Measurements from ENCODE around the gene HS2ST1. TPM values are rescaled to one million over a fixed set of nuclear protein-coding genes. Genes with fewer than 3 reads are reported as not detected.
A peak's percentile ranks its signal among the peaks of the same experiment; 100 is the strongest.

HS2ST1 gene
- polyA plus RNA-seq, 4 donors = 39.0 to 59.4 (median 53.5) TPM

DNA sequence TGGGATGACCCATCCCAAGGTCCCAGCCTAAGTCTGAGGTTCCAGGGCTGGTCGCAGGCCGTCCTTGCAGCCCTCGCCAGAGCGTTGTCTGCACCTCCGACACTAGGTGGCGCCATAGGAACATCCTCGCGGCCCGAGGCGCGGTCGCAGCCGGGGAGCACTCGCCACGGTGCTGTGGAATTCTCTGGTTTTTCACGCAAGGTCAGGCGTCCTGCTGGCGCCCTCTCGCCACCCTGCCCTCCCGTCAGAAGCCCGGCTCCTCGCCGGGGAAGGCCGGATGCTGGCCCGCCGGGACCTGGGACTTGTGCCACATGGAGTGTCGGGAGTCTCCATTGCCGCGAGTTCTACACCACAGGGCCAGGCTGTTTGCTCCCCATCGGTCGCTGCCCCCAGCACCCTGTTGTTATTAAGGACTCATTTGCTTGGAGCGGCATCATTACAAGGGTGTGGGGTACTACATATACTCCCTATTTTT lies 217.4 kb downstream of the HS2ST1 start:
- DNase-seq (ENCODE audit: low read depth in 4 of 4, low spot score in 3 of 4) = peak; percentile 78 to 86 (median 82)

DNA sequence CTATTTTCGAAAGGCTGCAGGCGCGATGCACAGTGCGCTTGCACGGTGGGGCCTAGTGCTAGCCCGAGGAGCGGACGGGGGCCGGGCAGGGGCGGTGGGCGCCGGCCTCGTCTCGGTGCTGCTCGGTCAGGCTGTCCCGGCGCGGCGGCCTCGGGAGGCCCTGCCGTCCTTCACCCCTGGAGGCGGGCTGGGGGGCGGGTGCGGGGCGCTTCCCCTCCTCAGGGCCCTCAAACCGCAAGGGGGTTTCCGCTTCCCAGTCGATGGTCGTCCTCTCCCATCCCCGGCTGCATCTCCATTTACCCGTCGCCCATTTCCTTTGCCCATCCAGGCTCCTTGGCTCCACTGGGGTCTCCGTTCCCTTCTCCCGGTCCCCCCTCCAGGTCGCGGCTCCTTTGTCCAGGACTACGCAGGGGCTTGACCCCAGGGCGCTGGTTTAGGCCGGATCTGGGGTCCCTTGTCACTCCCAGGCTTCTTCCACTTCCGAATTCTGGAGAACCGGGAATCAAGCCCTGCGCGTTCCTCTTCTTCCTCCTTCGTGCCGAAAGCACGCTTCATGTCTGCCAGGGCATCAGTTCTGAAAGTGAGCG lies 217.9 kb downstream of the HS2ST1 start:
- no peak for DNase-seq (ENCODE audit: low read depth in 4 of 4, low spot score in 3 of 4)

DNA sequence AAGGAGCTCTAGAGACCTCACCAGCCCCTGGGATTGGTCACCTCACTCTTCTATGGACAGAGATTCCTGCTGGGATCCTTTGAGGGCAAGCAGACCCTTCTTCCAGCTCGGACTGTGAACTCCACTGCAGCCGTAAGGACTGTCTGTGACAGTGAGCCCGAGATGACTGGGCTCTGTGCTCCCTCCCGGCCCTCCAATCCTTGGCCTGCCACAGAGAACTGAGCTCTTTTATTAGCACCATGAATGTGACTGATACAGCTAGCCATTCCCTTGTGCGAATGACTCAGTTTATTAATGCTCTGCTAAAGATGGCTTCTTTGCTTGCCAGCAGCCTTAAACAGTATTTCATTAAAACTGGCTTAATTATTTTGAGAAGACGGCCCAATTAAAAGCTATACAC lies 219.6 kb downstream of the HS2ST1 start:
- no peak for DNase-seq (ENCODE audit: low read depth in 4 of 4, low spot score in 3 of 4)

DNA sequence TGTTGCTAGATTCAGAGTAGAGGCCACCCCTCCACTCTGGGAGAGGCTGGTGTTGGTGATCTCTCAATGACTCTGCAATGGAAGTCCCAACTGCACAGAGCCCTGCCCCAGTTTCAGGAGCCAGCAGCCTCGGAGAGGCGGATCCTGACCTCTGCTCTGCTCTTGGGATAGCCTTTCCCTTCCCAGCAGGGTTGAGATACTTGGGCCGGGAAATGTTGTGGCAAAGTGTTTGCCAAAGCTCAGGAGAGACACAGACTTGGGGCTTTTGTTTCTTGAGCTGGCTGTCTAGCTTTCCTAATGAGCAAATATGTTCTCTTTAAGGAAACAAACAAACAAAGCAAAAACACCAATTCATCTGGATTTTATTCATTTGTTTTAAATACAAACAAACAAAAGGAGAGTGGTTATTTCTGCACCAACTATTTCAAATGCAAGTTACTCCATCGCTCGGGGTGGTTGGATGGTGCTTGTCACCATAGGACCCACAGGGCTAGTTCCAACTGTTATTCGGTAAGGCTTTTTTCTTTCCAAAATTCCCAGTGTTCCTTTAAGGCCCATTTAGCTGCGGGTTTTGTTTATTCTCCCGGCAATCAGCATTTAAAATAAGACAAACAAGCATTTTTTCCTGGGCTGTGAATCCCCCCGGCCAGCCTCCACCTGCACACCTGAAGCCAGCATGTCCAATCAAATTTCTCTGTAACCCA lies 220.3 kb downstream of the HS2ST1 start:
- no peak for DNase-seq (ENCODE audit: low read depth in 4 of 4, low spot score in 3 of 4)

DNA sequence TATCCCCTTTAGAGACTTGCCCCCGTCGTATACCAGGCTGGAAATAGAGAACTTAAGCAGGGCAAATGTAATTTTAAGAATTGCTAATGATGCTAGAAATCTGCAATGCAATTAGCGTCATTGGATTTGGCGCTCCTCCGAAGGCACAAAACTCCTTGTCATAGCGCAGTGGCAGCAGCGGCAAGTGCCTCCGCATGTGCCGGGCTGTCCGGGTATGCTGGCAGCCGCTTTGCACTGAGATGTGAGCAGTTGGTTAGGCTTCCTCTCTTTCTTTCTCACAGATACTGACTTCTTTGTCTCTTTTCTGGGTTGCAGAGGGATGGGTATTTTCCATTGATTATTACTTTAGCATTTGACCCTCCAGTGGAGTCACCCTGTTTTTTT lies 220.9 kb downstream of the HS2ST1 start:
- no peak for DNase-seq (ENCODE audit: low read depth in 4 of 4, low spot score in 3 of 4)

DNA sequence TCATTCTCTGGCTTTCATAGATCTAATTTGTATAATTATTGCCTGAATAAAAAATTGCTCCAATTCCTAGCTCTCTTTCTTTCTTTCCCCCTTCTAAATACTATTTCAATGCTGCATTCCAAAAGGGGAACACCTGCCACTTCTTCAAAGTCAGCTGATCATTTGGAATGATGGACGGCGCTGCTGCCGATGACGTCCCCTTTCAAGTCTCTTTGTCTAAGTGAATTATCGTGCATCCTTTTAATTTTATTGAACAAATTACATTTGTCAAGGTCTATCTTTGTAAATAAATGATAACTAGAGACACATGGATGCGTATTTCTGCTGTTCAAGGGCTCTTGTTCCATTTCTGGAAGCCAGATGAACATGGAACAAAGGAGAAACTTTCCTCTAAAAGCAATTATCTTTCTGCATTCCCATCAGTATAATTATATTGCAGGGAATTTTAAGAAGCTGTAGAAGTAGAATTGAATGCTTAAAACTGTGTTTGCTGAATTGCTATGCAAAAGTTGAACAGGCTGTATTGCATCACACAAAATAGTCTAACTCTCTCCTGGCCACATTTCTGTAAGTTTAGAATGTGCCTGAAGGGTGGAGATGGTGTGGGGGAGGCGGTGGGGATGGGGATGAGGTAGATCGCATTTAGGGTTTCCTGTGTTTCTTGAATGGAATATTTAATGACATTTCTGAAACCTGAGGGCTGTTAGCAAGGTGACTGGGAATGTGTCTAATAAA lies 222.3 kb downstream of the HS2ST1 start:
- DNase-seq (ENCODE audit: low read depth in 4 of 4, low spot score in 3 of 4) = no peak

DNA sequence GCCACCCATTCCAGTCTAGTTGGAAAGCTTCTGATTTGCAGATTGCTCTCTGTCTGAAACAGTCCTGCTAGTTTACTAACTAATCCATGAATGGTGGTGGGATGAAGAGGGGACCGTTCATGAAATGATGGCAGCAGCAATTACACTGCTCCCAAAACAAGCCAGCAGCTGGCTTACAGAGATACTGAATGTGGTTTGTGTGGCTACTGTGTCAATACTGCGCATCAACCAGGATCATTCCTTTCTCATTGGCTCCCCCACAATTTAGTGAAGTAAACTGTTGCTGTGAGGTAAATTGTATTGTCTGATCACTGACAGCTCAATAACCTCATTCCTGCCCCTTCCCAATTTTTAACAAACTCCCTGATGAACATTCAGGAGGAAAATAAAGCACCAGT lies 222.9 kb downstream of the HS2ST1 start:
- no peak for DNase-seq (ENCODE audit: low read depth in 4 of 4, low spot score in 3 of 4)

DNA sequence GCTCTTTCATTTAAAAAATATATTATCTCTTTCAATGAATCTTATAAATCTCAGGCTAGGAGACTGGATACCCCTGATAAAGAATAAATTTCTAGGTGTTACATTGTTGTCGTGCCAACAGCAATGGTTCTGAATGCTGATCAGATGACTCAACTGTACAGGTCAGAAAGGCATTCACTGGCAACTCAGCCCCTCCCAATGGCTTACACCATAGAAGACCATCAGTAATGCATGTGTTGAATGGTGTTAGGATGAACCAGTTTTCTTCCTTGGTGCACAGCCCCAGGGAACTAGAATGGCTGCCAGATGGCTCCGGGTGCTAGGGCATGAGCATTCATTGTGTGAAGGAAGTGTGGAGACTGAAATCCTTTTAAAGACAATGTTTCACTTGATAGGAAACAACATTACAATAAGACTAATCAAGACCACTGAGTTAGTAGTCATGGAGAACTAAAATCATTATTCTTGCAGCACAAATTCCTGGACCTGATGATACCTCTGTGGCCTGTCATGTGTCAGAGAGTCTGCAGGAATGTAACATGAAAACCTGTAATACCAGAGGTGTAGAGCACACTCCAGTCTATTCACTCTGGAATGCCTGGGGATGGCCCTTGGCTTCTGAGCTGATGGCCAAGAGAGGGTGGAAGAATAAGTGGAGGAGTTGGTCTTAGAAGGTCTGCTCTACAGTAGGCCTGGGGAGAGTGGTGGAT lies 226.6 kb downstream of the HS2ST1 start:
- no peak for DNase-seq (ENCODE audit: low read depth in 4 of 4, low spot score in 3 of 4)

DNA sequence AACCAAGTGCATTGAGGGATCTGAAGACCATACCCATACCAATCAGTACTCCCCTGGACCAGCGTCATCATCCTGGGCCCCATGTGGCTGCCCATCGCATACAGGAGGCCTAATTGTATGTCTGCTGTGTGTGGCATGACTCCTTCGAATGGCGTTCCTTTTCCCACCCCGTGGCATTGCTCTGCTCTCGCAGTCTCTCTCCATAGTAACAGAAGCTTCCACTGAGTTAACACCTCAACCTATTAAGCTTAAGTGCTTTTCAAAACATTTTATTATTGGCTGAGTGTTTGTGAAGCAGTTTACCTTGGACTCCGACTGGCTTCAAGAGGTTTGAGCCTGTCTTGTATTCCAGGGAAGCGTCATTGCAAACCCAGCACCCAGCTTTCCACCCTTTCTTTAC lies 227.1 kb downstream of the HS2ST1 start:
- DNase-seq (ENCODE audit: low read depth in 4 of 4, low spot score in 3 of 4) = no peak

DNA sequence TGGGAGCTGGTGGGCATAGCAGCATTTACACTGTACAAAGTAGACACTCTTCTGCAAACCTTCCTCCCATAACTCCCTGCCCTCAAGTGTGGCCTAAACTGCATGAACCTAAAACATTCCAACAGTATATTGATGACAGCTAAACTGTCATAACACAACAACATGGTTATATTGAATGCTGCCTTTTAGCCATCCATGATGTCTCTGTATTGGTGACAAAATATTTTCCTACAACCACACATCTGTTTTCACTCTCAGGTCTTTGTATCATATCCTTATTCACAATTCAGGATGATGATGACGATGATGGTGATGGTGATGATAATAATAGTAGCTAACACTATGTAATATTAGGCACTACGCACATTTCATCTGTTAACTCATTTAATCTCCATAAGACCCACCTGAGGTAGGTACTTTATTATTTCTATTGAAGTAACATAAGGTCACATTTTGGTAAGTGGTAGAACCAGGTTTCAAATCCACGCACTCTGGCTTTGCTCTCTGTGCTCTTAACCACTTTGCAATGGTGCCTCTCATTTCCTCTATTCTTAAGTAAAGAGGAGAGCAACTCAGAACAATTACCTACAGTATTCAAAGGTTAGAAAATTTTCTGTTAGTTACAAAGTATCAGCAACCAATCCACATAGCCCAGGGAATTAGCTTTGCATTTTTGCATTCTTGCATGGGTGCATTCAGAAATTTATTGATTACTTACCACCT lies 229.1 kb downstream of the HS2ST1 start:
- DNase-seq (ENCODE audit: low read depth in 4 of 4, low spot score in 3 of 4) = no peak

DNA sequence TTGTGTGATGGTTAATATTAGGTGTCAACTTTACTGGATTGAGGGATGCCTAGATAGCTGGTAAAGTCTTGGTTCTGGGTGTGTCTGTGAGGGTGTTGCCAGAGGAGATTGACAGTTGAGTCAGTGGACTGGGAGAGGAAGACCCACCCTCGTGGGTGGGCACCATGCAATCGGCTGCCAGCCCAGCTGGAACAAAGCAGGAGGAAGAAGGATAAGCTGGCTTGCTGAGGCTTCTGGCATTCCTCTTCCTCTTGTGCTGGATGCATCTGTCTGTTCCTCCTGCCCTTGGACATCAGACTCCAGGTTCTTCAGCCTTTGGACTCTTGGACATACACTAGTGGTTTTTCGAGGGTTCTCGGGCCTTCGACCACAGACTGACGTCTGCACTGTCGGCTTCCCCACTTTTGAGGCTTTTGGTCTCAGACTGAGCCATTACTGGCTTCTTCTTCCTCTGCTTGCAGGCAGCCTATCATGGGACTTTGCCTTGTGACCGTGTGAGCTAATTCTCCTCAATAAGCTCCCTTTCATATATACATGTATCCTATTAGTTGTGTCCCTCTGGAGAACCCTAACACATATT lies 230.0 kb downstream of the HS2ST1 start:
- no peak for DNase-seq (ENCODE audit: low read depth in 4 of 4, low spot score in 3 of 4)

DNA sequence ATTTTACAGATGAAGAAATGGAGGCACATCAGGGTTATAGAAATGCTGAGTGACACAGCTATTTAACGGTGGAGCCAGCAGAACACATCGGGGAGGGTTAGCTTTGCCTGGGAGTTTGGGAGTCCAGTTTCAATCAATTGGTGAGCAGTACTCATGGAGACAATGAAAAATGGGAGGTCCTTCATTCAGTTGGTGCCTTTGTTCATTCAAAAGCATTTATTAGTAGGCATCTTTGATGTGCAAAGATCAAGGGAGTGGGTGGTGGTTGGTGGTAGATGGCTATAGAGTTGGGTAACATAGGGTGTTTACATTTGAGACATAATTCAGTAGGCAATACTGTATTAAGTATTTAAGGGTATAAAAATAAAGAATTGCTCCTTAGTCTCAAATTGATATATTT lies 230.5 kb downstream of the HS2ST1 start:
- no peak for DNase-seq (ENCODE audit: low read depth in 4 of 4, low spot score in 3 of 4)

DNA sequence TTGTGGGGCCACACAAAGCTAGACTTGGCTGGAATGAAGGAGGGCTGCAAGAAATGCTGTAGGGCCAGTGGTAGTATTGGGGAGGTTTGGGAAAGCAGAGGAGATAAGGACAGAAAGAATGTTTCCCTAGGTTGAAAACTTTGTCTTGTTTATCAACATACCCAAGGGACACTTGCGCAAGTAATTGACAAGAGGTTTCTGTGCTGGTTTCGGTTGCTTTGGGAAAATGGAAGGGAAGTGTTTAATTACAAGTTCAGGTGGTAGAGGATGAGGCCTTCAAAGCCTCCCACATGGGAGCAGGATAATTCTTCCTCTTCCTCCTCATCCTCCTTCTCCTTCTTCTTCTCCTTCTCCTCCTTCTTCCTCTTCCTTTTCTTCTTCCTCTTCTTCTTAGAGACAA lies 232.1 kb downstream of the HS2ST1 start:
- DNase-seq (ENCODE audit: low read depth in 4 of 4, low spot score in 3 of 4) = no peak

DNA sequence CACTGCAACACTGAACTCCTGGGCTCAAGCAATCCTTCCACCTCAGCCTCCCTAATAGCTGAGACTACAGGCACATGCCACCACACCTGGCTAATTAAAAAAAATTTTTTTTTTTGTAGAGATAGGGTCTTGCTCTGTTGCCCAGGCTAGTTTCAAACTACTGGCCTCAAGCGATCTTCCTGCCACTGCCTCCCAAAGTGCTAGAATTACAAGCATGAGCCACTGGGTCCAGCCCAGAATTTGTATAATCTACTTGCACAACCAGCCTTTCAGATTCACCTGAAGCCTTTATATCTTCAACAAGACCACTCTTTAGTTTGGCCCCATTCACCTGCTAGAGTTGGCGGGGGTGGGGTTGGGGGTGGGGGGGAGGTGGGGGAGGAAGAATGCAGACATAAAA lies 232.6 kb downstream of the HS2ST1 start:
- no peak for DNase-seq (ENCODE audit: low read depth in 4 of 4, low spot score in 3 of 4)

DNA sequence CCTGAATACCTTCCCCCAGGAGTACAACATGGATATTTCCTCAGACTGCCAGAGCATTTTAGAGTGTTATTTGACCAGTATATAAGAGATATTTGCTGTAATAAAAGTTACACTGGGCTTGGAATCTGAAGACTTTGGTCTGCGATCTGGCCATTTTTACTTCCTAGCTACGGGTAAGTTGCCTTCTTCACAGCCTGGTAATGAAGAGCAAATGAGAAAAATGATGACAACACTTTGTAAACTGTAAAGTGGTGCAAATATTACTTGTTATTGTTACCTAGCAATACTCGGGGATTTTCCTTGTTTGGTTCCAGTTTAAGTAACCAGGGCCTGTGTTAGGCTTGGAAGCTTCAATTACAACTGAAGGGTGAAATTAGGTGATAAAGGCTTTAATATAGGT lies 233.4 kb downstream of the HS2ST1 start:
- no peak for DNase-seq (ENCODE audit: low read depth in 4 of 4, low spot score in 3 of 4)

DNA sequence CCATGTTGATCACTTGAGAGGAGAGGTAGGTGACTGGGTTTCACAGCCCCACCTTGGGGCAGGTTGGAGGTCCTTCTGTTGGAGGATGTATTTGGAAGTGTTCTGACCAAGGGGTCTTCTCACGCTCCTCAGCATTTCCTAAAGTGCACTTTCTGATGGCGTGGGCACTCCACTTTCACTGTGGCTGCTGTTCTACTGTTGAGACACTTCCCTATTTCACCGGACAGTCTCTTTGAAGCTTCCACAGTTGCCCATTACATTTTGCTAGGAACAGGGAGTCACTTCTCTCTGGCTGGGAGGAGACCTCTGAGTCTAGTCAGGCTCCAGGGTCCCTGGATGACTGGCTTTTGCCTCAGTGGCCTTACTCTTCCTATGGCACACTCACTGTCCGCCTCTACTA lies 234.2 kb downstream of the HS2ST1 start:
- no peak for DNase-seq (ENCODE audit: low read depth in 4 of 4, low spot score in 3 of 4)

DNA sequence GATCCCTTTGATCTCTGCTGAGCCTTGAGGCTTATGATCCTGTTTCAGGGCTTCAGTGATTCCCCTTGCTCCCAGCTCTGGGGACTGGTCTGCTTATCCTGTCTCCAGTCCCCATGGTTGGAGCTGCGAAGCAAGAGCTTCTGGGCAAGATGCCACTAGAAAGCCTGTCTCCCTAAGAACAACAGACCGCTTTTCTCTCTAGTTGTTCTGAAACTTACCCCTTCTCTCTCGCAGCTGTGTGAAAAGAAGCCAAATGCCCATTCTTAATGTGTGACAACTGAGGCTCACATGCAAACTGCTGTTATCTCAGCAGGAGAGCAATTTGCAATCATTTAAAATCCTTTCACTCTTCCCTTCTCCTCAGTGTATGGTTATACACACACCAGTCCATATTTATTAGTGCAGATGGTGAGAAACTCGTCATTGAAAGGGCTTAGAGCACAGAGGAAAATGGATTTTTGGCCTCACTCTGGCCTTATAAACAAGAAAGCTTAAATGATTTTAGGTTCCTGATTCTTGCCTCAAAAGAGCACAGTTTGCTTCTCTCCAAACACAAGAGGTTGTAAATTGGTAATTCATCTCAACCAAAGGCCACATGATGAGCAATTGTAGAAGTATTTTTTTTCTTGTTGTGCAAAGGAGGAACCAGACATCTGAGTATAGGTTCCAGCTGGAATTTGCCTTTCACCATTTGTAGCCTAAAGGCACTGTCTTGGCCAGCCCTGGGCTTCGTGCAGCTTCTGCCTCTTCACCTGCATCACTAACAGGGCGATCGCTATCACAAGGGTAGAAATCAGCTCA lies 235.0 kb downstream of the HS2ST1 start:
- no peak for DNase-seq (ENCODE audit: low read depth in 4 of 4, low spot score in 3 of 4)

DNA sequence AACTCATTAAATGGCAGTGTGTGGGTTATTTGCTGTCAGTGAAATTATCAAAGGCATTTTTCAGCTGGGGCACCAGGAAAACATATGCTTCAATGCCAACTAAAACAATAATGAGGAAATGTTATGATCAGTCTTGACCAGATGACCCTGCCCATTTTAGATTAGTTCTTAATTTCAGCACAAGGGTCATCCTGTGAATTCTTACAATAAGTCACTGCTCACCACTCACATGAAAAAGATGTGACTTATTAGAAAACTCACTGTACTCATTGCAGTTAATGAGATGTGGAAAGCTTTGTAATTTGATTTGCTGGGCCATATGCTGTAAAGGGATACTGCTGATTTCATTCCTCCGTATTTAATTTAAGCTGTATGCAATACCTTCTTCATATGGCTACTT lies 235.7 kb downstream of the HS2ST1 start:
- no peak for DNase-seq (ENCODE audit: low read depth in 4 of 4, low spot score in 3 of 4)
